GM19467 (cell line): ENCODE results near the gene UAP1L1.
"Not testable (repeated sequence)": the region's sequence is repeated elsewhere in the genome, so short reads cannot be mapped to it uniquely, and the experiment has no call there.

Experiments
- ATAC-seq: cut with Tn5 transposase; IDR thresholded peaks from one replicate; pipeline ENCODE4 v1.9.1; 2021; ENCODE audit warnings: mild to moderate bottlenecking, moderate library complexity; ENCODE audit not compliant: unreplicated experiment

Gene UAP1L1

DNA sequence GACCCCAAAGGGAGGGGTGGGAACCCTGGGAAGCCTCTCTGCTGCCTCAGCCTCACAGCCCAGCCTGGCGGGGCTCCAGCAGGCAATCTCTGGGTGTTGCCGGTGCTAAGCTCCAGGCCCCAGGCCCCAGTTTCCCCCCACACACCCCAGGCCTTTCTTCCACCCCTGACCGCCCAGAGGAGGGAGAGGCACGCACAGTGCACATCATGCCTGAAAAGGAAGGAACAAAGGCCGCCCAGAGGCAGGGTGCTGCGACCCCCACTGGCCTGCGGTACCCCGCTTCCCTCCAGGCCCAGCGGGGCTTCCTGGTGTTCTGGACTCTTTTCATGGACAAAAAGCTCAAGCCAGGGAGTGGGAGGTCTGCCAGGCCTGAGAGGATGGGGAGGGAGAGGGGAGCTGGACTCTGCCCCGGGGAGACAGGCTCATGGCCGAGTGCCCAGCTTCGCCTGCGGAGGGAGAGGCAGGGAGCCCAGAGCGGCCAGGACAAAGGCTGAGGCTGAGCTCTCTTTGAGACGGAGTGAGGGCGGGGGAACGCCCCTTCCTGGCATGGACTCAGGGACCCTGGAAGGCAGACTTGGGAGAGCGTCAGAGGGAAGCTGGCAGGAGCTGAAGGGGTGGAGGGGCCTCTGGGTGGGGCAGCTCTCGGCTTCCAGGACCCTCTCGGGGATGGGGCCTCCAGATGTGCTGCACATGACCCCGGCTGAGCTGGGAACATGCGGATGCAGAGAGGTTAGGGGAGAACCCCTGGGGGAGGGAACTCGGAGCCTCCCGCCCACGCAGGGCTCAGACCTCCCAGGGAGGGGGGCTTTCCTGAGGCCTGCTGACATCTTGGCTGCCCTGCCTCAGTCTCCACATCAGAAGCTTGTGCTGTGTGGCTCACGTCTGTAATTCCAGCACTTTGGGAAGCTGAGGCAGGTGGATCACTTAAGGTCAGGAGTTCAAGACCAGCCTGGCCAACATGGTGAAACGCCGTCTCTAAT, 21.6 kb upstream of the UAP1L1 start:
- ATAC-seq: no peak

- ATAC-seq: no peak
Measured at GRCh38 chr9:137056739-137057415, 20.4 kb upstream of the UAP1L1 start.

GRCh38 chr9:137057545-137057944, 19.8 kb upstream of the UAP1L1 start:
- ATAC-seq: no peak

GRCh38 chr9:137058521-137059234, 18.6 kb upstream of the UAP1L1 start:
- ATAC-seq: no peak

DNA sequence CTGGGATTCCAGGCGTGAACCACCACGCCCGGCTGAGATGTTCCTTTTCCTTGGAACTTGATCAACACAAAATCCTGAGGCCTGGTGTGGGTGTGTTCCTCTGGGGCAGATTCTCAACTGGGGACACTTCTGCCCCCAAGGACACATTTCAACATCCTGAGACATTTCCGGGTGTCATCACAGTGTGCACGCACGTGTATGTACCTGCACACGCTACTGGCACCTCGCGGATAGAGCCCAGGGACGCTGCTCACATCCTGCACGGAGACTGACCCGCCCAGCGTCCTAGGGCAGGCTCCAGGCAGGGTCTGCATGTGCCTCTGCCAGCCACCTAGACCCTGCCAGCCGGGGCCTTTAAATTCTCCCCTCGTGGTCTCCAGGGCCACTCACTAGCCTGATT, 14.9 kb upstream of the UAP1L1 start:
- no peak for ATAC-seq

GRCh38 chr9:137062798-137063197, 14.5 kb upstream of the UAP1L1 start:
- ATAC-seq: not testable (repeated sequence)

- ATAC-seq: no peak
Measured at GRCh38 chr9:137063311-137064026, 13.8 kb upstream of the UAP1L1 start.

GRCh38 chr9:137064027-137064879, 13.1 kb upstream of the UAP1L1 start:
- no peak for ATAC-seq

- no peak for ATAC-seq
Measured at GRCh38 chr9:137064880-137065164, 12.5 kb upstream of the UAP1L1 start.

- ATAC-seq: no peak
Measured at GRCh38 chr9:137065336-137065967, 11.9 kb upstream of the UAP1L1 start.

DNA sequence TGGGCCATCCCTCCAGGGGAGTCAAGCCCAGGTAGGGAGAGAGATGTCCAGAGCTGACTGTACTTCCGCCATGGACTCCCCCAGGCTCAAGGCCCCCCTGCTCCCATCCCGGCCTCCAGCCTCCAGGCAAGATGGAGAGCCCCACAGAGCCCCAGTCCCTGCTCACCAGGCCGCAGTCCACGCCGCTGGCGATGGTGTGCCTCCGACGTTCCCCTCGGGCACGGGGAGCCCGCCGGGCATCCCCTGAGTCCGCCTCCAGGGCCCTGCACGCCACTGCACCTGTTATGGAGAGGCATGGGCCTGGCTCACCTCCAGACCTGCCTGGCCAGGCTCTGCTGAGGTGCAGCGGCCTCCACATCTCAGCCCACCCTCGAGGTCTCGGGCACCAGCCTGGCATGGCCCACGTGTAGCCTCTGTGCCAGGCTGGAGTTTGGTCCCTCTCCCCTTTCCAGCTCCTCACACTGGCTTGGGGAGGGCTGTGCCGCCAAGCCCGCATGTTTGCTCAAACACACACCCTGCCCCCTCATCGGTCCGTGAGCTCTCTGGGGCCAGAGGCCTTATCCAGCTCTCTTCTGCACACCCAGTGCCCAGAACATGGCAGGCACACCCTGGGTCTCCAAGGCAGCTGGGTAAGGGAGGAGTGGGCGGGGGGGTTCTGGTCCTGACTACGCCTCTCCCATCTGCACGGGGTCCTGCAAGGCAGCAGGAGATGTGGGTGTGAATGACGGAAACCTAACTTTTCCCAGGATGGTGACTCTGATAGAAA, 11.0 kb upstream of the UAP1L1 start:
- ATAC-seq: no peak

DNA sequence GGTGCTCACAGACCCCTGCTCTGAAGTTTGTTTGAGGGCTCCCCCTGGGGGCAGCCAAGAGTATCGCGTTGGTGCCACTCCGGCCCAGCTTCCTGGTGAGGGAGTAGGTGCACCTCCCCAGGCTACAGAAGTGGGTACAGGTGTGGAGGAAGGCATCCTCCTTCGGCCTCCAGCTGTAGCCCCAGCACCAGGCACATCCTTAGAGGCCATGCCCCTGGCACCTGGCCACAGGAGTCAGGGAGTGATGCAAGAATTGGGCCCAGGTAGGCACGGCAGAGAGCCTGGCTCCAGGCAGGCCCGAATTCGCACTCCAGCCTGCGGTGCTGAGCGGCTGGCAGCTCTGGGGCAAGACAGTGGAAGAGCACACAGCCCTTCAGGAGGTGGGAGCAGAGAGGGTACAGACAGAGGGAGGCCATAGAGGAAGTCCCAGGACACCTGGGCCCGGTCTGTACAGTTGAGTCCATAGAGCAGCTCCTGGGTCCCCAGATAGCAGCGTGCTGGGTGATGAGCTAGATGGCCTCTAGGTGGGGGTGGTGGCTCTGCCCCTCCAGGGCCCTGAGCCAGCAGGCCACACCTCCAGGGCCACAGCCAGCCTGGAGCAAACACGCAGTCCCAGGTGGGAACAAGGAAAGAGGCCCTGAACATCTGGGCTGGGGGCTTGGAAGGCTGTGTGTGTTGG, 9.3 kb upstream of the UAP1L1 start:
- peak; percentile 43 for ATAC-seq

DNA sequence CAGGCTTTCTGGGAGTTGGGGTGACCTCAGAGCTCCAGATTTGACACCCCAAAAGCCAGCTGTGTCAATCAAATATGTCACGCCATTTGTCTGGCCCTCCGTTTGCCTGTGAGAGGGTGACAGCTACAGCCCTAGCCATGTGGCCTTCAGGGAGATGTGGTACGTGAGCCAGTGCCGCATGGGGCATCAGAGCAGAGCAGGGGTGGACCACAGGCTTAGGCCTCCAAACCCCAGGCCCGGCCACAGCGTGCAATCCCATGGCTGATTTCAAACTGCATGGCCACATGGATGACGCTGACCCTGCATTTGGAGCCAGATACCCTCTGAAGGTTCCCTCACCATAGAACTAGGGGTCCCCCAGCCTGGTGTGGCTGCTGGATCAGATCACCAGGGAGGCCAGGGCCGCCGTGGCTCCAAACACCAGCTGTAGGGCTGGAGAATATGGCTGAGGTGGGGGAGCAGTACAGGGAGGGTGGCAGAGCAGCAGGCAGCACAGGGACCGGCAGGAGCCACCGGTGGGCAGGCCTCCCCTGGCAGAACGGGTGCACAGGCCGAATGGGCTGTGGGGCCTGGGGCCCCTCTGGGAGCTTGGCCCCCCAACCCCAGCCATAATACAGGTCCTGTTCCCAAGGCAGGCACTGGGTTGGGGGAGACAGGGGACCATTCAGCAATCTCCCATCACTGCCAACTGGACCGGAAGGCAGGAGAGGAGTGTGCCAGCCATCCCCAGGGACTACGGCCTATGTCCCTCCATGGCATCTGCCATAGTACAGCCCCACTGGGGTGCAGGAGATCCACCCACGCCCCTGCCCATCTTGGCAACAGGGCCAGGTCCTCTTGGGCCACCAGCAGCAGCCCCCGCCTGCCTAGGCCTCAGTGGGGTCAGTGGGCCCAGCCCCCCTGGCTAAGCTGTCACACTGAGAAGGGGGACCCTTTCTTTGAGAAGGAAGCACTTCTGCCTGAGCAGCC, 8.5 kb upstream of the UAP1L1 start:
- ATAC-seq: no peak

- ATAC-seq: peak; percentile 8
Measured at GRCh38 chr9:137069508-137070091, 7.7 kb upstream of the UAP1L1 start.

DNA sequence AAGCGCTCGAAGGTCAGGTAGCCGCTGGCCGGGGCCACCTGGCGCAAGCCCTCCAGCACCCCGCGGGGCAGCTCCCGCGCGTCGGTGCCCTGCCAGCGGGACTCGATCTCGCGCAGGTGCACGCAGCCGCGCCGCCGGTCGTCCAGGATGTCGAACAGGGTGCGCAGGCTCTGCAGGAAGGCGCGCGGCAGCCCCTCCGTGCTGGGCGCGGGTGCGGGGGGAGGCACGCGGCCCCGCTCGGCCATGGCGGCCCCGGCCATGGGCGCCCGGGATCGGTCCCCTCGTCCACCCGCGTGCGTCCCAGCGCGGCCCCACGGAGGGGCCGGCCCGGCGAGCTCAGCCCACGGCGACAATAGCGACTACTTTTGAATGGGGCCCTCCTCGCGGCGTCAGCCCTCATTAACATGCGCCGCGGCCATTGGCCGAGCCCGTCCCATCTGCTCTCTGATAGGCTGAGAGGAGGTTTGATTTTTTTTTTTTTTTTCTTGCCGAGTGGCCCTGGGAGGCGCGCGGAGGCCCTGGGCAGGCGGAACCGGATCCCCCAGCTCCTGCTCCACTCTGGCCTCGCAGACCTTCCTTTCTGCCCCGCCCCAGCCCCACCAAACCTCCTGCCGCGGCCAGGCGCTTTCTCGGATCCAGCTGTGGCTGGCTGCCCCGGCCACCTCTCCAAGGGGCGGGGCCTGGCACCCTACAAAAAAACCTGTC, 7.0 kb upstream of the UAP1L1 start, which contains the start of gene SAPCD2:
TSS of gene SAPCD2 (minus strand) at position 357 of the 705 bp plus-strand sequence. CDS start at position 260, 97 bp downstream.
- peak; percentile 53 for ATAC-seq

GRCh38 chr9:137070906-137071275, 6.4 kb upstream of the UAP1L1 start:
- ATAC-seq: peak; percentile 8
